ENCODE measurements around the gene MGAM2. TPM values are rescaled to one million over a fixed set of nuclear protein-coding genes. Genes with fewer than 3 reads are reported as not detected.

Gene MGAM2
- total and polyA plus RNA-seq, 2 of the 4 experiments (the other 2 are of a cell fraction) = not detected

DNA sequence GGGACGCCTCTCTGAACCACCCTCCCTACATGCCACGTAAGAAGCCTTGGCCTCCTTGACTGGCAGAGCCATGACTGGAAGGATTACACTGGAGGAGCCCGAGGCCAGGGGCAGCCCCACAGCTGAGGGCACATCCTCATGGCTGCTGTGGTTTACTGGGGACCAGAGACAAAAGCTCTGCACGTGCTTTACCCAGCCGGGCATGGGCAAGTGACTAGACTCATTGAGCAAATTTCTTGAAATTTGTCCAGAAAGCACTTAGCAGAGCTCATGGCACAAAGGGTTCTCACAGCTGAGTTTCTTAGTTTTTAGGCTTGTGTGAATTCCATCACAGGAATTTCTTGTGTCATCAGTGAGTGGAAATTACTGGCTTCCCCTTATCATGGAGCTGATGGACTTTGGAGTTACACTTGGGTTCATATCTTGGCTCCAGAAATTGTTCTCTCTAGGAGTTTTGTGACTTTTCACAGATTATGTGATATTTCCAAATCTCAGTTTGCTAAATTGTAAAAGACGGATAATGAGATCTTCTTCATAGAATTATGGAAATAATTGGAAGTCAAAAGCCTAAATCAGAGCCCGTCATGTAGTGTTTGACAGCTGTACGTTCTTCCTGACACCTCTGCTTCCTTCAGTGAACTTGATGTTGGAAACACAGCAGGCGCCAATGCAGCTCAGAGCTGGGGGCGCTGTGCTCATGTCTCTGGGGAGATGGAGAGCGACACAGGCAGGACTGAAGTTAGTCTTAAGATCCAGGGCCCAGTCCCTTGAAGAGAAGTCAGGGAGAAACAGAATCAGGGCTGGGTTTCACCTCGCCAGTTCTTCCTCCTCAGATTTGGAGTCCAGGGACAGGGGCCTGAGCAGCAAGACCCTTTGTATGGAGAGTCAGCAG is 47.7 kb upstream of the MGAM2 start:
- no peaks in the 10 kb centered on the region for H3K9me1 ChIP-seq (ENCODE audit: insufficient read depth, low read length)
- no peak overlapping the region for H2BK20ac ChIP-seq (ENCODE audit: low read depth, low read length)
- H3K27ac ChIP-seq (ENCODE audit: insufficient read depth, low read length) = no peak overlapping the region
- no peak overlapping the region for H3K4ac ChIP-seq (ENCODE audit: low read depth, low read length)
- ChIA-PET CTCF (no interaction called here), POLR2A (ENCODE audit: unreplicated experiment) (no interaction called here)
- no peak overlapping the region for H2AK9ac ChIP-seq (replicated peaks; ENCODE audit: low read depth, low read length, poor library complexity)
- H3K9ac ChIP-seq (ENCODE audit: low read depth, low read length) = no peak overlapping the region
- H3K4me2 ChIP-seq (ENCODE audit: low read depth, low read length) = no peak overlapping the region
- TF ChIP-seq, protein P1, sequence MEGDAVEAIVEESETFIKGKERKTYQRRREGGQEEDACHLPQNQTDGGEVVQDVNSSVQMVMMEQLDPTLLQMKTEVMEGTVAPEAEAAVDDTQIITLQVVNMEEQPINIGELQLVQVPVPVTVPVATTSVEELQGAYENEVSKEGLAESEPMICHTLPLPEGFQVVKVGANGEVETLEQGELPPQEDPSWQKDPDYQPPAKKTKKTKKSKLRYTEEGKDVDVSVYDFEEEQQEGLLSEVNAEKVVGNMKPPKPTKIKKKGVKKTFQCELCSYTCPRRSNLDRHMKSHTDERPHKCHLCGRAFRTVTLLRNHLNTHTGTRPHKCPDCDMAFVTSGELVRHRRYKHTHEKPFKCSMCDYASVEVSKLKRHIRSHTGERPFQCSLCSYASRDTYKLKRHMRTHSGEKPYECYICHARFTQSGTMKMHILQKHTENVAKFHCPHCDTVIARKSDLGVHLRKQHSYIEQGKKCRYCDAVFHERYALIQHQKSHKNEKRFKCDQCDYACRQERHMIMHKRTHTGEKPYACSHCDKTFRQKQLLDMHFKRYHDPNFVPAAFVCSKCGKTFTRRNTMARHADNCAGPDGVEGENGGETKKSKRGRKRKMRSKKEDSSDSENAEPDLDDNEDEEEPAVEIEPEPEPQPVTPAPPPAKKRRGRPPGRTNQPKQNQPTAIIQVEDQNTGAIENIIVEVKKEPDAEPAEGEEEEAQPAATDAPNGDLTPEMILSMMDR (conservative IDR thresholded peaks at IDR 0.05; ENCODE audit: low read depth, low read length) = no peak
- TF ChIP-seq NFE2L2 (IDR thresholded peaks at IDR 0.05; ENCODE audit: low read depth, low read length) = no peak
- no peak for TF ChIP-seq POLR2A (IDR thresholded peaks at IDR 0.05; ENCODE audit: low read depth, low read length)
- no peak for TF ChIP-seq MAZ (IDR thresholded peaks at IDR 0.05; ENCODE audit: borderline replicate concordance, low read depth, low read length)
- TF ChIP-seq MXI1 (IDR thresholded peaks at IDR 0.05; ENCODE audit: borderline replicate concordance, low read depth, low read length) = no peak
- no peak for TF ChIP-seq MAFK (IDR thresholded peaks at IDR 0.05; ENCODE audit: low read depth, low read length)
- H2BK120ac ChIP-seq (ENCODE audit: low read depth, low read length) = no peak overlapping the region
- H3K27me3 ChIP-seq (ENCODE audit: control insufficient read depth, insufficient read depth, low read length) = no peaks in the 10 kb centered on the region
- H3K23ac ChIP-seq (ENCODE audit: low read depth, low read length) = no peak overlapping the region
- in situ Hi-C loops (cut with MboI; ENCODE audit: low sequenced_read_pairs) = loop anchor here (5.0 kb wide), 1 partner anchor 34 kb away; no protein-coding TSS in a partner anchor
- H3K14ac ChIP-seq (replicated peaks; ENCODE audit: low read depth, low read length) = no peak overlapping the region
- ATAC-seq (ENCODE audit: low read depth) (no peak), DNase-seq (no peak)
- no peaks in the 10 kb centered on the region for H3K79me1 ChIP-seq (ENCODE audit: low read depth in 1 of 2, low read length in 2 of 2)
- dilution Hi-C loops (cut with HindIII; ENCODE audit: low sequenced_read_pairs, unreplicated experiment) = no loop called here
- H4K8ac ChIP-seq (ENCODE audit: low read depth in 2 of 2, low read length in 2 of 2) = no peak overlapping the region
- H3K4me1 ChIP-seq (ENCODE audit: control insufficient read depth, insufficient read depth, low read length) = no peaks in the 10 kb centered on the region
- peaks cover 10% of the 10 kb centered on the region for H3K9me3 ChIP-seq (ENCODE audit: control insufficient read depth, insufficient read depth, low read length)
- H2AK5ac ChIP-seq (ENCODE audit: low read depth, low read length) = no peak overlapping the region
- WGBS, 2 experiments (ENCODE audit: extremely low coverage in 2 of 2, insufficient read length in 1 of 2) = 13% methylated on average over 3 of the region's 12 CpGs; no CpG with 5 or more reads in 1 of the 2 experiments
- H4K91ac ChIP-seq (ENCODE audit: insufficient read depth, low read depth, low read length) = no peak overlapping the region
- BruUV-seq (replicated peaks) = no TSS peak
- H2BK15ac ChIP-seq (ENCODE audit: low read depth, low read length) = no peak overlapping the region
- no peaks in the 10 kb centered on the region for H3K36me3 ChIP-seq (ENCODE audit: control insufficient read depth, insufficient read depth, low read length)
- intact Hi-C loops (cut with micrococcal nuclease) = loop anchor here (1.0 kb wide), 1 partner anchor 32 kb away; no protein-coding TSS in a partner anchor
- H3K18ac ChIP-seq (ENCODE audit: low read depth, low read length) = no peak overlapping the region
- H2AFZ ChIP-seq (replicated peaks; ENCODE audit: low read length, poor library complexity) = no peak overlapping the region
- no peak overlapping the region for H4K5ac ChIP-seq (ENCODE audit: low read depth, low read length)
- no peak overlapping the region for H3K56ac ChIP-seq (ENCODE audit: extremely low read depth, insufficient read depth, low read length)
- H2BK5ac ChIP-seq (ENCODE audit: low read depth, low read length, poor library complexity, severe bottlenecking) = no peak overlapping the region
- H4K20me1 ChIP-seq (ENCODE audit: insufficient read depth, low read length) = no peaks in the 10 kb centered on the region
- no peak overlapping the region for H3K4me3 ChIP-seq (ENCODE audit: insufficient read depth, low read depth, low read length)

All from IMR-90 (cell line).